HG03460 (cell line): Measurements from ENCODE around the gene CENPB.
A peak's percentile ranks its signal among the peaks of the same experiment; 100 is the strongest.
"Not testable (repeated sequence)": the region's sequence is repeated elsewhere in the genome, so short reads cannot be mapped to it uniquely, and the experiment has no call there.

Source experiments
- ATAC-seq: cut with Tn5 transposase; IDR thresholded peaks from one replicate; pipeline ENCODE4 v1.9.1; 2021; ENCODE audit not compliant: unreplicated experiment

CENPB gene

DNA sequence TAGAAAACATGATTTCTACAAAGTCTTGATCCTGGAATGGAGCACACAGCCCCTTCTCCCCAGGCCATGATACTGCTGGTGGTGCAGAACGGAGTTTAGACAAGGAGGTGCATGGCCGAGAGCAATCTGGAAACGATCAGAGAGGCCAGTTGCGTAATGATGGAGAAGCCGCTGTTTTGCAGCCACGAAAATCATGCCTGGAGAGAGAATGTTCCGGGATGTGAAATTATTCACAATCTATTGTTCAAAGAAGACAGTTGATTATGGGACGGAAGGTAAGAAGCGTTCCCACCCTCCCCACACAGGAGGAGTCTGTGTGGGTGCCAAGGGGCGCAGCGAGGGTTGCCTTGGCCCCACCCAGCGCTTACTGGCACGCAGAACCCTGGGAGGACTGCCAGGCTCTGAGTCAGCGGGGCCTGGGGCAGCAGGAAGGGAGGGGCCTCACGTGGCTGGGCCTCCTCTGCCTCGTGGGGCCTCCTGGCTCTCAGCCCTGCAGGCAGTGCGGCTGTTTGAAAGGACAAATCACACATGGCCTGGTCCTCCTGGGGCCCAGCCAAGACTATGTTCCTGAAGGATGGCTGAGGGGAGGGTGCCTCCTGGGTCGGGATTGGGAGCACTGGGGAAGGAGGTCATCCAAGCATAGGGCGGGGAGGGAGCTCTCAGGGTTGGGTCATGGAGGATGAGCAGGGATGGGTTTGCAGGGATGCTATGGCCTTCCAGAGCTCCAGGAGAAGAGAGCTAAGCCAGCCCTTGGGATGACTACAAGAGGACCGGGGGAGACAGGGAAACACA lies 25.1 kb upstream of the CENPB start:
- no peak for ATAC-seq

GRCh38 chr20:3808544-3808943 lies 22.0 kb upstream of the CENPB start:
- ATAC-seq = no peak

GRCh38 chr20:3804781-3805180 lies 18.2 kb upstream of the CENPB start:
- no peak for ATAC-seq

GRCh38 chr20:3804254-3804751 lies 17.8 kb upstream of the CENPB start:
- no peak for ATAC-seq

DNA sequence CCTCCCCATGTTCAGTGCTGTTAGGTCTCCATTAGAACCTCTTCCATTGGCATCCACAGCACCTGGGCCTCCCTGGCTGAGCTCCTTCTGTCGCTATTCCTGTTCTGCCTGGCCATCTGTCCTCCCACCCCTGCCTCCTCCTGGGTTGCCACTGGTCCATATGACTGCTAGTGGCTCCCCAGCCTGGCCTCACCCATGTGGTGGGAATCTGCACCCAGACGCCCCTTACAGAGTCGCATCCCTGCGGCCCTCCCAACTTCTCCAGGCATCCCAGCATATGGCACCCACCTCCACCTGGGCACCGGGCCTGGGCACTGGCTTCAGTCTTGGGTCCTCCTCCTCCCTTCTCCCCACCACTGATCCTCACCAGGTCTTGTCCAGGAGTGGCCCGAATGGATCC lies 17.3 kb upstream of the CENPB start:
- no peak for ATAC-seq

GRCh38 chr20:3803289-3803688 lies 16.7 kb upstream of the CENPB start:
- ATAC-seq = no peak

DNA sequence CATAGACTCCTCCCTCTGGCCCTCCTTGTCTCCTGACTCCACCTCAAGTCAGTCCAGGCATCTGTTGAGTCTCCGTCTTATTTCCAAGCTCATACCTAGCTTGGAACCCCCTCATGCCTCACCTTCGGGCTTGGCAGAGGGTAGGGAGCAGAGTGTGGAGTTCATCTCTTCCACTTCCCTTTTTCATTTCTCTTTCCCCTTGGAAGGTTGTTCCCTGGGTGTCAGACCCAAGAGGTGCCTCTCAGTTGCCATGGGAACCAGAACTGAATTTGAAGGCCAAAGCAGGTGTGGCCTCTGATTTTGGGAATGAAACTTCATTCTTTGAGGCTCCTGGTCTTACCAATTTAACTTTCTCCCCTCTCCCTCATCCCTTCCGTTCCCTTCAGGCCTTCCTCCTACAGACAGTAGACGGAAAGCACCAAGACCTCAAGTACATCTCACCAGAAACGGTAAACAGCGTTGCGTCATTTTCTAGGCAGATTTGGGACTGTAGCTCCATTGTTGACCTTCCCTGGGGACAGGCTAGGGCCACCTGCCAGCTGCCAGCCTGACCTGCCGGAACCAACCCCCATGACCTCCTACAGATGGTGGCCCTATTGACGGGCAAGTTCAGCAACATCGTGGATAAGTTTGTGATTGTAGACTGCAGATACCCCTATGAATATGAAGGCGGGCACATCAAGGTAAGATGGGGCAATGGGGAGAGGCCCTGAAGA lies 16.1 kb upstream of the CENPB start:
- ATAC-seq = no peak

- no peak for ATAC-seq
These were observed 15.3 kb upstream of the CENPB start for GRCh38 chr20:3801846-3802245.

GRCh38 chr20:3801299-3801698 lies 14.8 kb upstream of the CENPB start:
- no peak for ATAC-seq

DNA sequence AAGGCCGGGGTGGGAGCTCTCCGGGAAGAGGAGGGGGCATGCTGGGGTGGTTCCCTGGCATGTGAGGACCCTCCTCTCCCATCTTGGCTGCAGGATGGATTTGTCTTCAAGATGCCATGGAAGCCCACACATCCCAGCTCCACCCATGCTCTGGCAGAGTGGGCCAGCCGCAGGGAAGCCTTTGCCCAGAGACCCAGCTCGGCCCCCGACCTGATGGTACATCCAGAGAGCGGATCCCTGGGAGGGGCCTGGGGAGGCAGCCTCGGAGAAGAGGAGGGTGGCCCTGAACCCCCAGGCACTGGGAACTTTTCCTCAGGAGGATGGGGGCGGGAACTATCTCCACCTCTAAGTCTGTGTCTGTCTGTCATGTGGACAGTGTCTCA lies 14.3 kb upstream of the CENPB start:
- ATAC-seq = no peak

DNA sequence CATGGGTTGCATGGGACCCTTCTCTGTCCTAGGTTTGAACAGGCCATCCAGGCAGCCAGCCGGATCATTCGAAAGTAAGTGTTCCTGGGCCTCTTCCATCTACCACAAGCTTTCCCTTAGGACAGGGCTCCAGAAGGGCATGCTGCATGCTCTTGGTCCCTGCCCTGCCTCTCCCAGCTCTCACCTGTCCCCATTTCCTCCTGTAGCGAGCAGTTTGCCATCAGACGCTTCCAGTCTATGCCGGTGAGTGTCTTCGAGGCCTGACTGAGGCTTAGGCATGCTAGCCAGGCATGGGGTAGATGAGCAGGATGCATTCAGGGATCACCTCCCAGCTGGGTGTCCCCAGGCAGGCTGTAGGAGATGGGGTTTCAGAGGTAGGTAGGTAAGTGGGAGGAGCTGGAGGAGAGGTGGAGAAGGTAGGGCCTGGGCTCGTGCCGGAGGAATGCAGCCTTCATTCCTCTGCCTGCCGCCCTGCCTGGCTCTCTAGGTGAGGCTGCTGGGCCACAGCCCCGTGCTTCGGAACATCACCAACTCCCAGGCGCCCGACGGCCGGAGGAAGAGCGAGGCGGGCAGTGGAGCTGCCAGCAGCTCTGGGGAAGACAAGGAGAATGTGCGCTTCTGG lies 13.8 kb upstream of the CENPB start:
- ATAC-seq = no peak

GRCh38 chr20:3798908-3799248 lies 12.3 kb upstream of the CENPB start:
- no peak for ATAC-seq

GRCh38 chr20:3798373-3798768 lies 11.8 kb upstream of the CENPB start:
- no peak for ATAC-seq

DNA sequence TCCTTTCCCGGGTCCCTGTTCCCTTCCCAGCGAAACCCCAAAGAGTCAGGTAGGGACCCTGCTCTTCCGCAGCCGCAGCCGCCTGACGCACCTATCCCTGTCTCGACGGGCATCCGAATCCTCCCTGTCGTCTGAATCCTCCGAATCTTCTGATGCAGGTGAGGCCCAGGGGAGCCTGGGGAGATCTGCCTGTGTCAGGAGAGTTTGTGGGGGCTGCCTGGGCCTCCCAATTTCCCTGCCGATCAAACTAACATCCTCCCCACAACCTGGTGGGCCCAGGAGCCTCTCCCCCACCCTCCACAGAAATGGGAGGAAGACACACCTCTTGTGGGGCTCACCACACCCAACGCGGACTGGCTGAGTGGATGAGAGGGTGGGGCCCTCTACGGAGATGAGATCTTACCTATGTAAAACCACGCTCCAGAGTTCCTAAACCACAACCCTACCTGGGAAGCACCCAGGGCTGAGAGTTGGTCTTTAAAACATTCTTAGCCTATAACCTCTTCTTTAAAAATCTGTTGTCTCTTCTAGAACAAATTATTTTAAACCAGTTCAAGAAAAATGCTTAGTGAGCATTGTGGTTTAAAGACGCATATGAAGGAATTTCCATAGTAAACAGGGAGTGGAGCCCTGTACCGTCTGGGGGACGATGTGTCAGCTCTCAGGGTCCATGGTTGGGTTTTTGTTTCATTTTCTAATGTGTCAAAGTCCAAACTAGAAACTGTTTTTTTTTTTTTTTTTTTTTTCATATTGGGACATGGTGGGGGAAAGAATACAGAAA lies 11.2 kb upstream of the CENPB start:
- ATAC-seq = no peak

- ATAC-seq = no peak
These were observed 10.6 kb upstream of the CENPB start for GRCh38 chr20:3797226-3797545.

DNA sequence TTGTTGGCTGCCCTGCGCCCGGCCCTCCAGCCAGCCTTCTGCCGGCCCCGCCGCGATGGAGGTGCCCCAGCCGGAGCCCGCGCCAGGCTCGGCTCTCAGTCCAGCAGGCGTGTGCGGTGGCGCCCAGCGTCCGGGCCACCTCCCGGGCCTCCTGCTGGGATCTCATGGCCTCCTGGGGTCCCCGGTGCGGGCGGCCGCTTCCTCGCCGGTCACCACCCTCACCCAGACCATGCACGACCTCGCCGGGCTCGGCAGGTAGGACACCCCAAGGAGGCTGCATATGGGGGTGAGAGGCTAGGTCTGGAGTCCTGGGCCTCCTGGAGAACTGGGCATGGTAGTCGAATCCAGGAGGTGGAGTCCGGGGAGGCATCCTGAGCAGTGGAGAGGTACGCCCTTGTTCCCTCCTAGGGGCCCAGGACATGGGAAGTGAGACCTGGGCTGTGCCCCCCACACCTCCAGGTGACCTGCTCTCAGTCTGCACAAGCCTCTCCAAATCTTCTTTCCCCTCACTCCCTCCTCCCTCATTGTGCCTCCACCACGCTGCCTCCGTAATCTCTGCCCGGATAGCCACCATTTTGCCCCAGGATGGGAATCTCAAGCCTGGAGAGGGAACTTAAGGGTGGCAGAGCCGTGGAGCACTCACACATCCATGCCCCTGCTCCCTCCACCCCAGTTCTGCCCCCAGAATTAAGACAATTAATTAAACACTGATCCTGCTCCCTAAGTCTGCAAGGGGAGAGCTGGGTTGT lies 10.1 kb upstream of the CENPB start:
- no peak for ATAC-seq

- peak; percentile 62 for ATAC-seq
These were observed 9.2 kb upstream of the CENPB start, which contains the start of gene CDC25B for GRCh38 chr20:3795511-3796468. TSS of gene CDC25B (plus strand) at chr20:3796310. CDS start at chr20:3796532, 222 bp downstream.

DNA sequence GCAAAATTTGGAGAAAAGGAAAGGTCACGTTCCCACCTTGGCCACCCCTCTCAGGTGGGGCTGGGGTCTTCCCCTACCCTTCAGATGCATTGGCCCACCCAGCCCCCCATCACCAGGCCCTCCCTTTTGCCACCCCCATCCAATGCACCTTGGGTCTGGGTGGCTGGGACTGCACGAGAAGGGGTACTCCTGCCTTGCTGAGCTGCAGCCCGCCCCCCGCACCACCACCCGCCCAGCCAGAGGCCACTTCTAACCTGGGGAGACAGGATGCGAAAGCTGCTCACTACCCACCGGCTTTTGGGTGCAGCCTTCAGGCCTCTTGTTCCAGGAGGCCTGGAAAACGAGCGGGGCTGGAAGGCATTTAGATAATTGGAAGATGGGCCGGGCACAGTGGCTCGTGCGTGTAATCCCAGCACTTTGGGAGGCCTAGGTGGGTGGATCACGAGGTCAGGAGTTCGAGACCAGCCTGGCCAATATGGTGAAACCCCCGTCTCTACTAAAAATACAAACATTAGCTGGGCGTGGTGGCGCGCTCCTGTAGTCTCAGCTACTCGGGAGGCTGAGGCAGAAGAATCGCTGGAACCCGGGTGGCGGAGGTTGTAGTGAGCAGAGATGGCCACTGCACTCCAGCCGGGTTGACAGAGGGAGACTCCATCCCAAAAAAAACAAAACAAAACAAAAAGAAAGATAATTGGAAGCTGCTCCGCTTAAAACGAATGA lies 8.3 kb upstream of the CENPB start:
- no peak for ATAC-seq

DNA sequence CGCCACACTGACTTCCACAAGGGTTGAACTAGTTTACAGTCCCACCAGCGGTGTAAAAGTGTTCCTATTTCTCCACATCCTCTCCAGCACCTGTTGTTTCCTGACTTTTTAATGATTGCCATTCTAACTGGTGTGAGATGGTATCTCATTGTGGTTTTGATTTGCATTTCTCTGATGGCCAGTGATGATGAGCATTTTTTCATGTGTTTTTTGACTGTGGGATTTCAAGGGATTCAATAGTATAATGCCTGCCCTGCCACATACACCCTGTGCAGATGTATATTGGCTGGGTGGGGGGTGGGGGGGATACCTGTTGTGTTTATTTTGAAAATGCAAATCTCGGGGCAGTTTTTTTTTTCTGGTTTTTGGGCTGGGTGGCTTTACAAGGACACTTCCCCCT lies 7.6 kb upstream of the CENPB start:
- ATAC-seq = not testable (repeated sequence)
